Gastroesophageal sphincter (tissue), 4 donors: ENCODE measurements around the gene TMEM115. TPM values are rescaled to one million over a fixed set of nuclear protein-coding genes. Genes with fewer than 3 reads are reported as not detected.
A peak's percentile ranks its signal among the peaks of the same experiment; 100 is the strongest.

Experiments used
- ATAC-seq: fragments of 150-250 bp; one replicate; pipeline ENCODE4 v1.9.1; 2016; ENCODE audit warnings: mild to moderate bottlenecking, moderate library complexity
- H3K27ac ChIP-seq, 4 donors: fragments of 200-600 bp; sonication (generic) in 3 of 4; 1 replicate in 3 of 4; 2 replicates in 1 of 4; pipeline ENCODE4 v1.5.1; 2016 to 2019
- H3K27me3 ChIP-seq: fragments of 200-600 bp; sonication (generic); one replicate; pipeline ENCODE4 v1.5.1; 2019
- H3K36me3 ChIP-seq, 2 donors: fragments of 200-600 bp; sonication (generic); one replicate each; pipeline ENCODE4 v1.5.1; 2019; ENCODE audit warnings: control low read depth in 1 of 2
- H3K4me1 ChIP-seq, 3 donors: fragments of 200-600 bp; sonication (generic); 1 replicate in 2 of 3; 2 replicates in 1 of 3; pipeline ENCODE4 v1.5.1; 2016 to 2019; ENCODE audit warnings: control low read depth in 2 of 3
- H3K4me3 ChIP-seq, 2 donors: fragments of 200-600 bp; sonication (generic); one replicate each; pipeline ENCODE4 v1.5.1; 2019; ENCODE audit warnings: mild to moderate bottlenecking in 1 of 2, moderate library complexity in 1 of 2
- H3K9me3 ChIP-seq, 3 donors: fragments of 200-600 bp; sonication (generic); one replicate each; pipeline ENCODE4 v1.5.1; 2017 to 2019; ENCODE audit warnings: control low read depth in 2 of 3
- CTCF ChIP-seq, 4 experiments: fragments of 200-600 bp in 2 of 4; fragments of 450-650 bp in 2 of 4; sonication (generic) in 1 of 4; IDR thresholded peaks; one replicate each; pipeline ENCODE4 v1.5.1; 2017 to 2019; ENCODE audit warnings: antibody characterized with exemption in 4 of 4, mild to moderate bottlenecking in 2 of 4, moderate library complexity in 2 of 4
- EP300 ChIP-seq: sonication (generic); formaldehyde crosslinking; IDR thresholded peaks from one replicate; pipeline ENCODE4 v1.6.1; 2017; ENCODE audit warnings: antibody characterized with exemption, mild to moderate bottlenecking
- POLR2A ChIP-seq, 2 donors: fragments of 450-650 bp; IDR thresholded peaks; one replicate each; pipeline ENCODE4 v1.6.1; 2017; ENCODE audit warnings: antibody characterized with exemption in 2 of 2, mild to moderate bottlenecking in 2 of 2, moderate library complexity in 1 of 2
- POLR2AphosphoS5 ChIP-seq: sonication (generic); formaldehyde crosslinking; IDR thresholded peaks from one replicate; pipeline ENCODE4 v1.6.1; 2017; ENCODE audit warnings: antibody characterized with exemption
- WGBS, 2 donors: methylation state at CpG; one replicate each; pipeline ENCODE4 v1.1.5; 2018; ENCODE audit warnings: low coverage in 1 of 2; 5-methylcytosine and 5-hydroxymethylcytosine counted together
- total RNA-seq, 4 donors: library from RNA; depleted of rRNA; stranded (reverse); fragments of >200 nt; gene quantifications; one replicate each; pipeline ENCODE4 v1.1.0, GENCODE V29; 2016

TMEM115 gene, protein sequence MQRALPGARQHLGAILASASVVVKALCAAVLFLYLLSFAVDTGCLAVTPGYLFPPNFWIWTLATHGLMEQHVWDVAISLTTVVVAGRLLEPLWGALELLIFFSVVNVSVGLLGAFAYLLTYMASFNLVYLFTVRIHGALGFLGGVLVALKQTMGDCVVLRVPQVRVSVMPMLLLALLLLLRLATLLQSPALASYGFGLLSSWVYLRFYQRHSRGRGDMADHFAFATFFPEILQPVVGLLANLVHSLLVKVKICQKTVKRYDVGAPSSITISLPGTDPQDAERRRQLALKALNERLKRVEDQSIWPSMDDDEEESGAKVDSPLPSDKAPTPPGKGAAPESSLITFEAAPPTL
- 10 to 100 TPM; 41.1 to 66.2 (median 55.7) TPM for total RNA-seq

DNA sequence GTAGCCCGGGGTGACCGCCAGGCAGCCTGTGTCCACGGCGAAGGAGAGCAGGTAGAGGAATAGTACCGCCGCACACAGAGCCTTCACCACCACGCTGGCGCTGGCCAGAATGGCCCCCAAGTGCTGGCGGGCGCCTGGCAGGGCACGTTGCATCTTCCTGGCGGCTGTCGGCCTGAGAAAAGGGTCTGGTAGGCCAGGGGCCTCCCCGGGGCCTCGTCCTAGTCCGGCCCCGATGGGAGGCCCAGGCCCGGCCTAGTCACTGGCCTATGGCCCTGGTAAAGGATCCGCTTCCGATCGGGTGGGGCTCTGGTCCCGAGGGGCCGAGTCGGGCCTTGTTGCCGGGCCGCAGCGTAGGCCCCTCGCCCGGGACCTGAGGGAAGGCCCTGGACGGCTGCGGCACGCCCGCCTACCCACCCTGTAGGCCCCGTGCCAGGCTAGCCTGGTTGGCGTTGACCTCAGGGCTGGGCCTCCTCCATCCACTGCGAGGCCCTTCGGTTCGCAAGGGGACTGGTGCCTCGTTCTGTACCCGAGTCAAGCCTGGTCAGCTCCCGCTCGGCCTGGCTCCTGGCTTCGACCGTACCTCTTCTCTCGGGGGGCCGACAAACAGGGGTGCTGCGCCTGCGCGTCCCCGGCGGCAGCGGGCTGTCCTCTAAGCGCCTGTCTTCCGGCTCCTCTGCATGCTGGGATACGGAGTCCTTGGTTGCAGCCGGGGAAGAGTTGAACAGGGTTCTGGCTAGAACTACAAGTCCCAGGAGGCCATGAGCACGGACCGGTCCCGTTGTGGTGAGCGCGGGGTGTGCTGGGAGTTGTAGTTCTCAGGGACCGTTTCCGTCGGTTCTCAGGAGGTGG, at the start of gene TMEM115:
TMEM115 (minus strand) TSS at position 611 of the 849 bp plus-strand sequence; CDS start at position 153, 458 bp downstream.
- Histone ChIP-seq H3K4me1 (peaks cover 4 to 54% (median 32%) of the 10 kb centered on the region in 3 donors), H3K27me3 (no peaks in the 10 kb centered on the region), H3K36me3 (peaks cover 0 to 37% of the 10 kb centered on the region in 2 donors), H3K27ac (peak within 1 kb of the TSS; percentile 70 to 94 (median 88)), H3K4me3 (peak within 1 kb of the TSS; percentile 69 to 75), H3K9me3 (no peaks in the 10 kb centered on the region)
- WGBS, 2 donors = 0% methylated on average over 27 of the region's 64 CpGs; no CpG with 5 or more reads in 1 of the 2 donors
- TF ChIP-seq EP300 (no peak), CTCF (IDR thresholded peaks at IDR 0.05) (no peak), POLR2A (IDR thresholded peaks at IDR 0.05) (peak; percentile 56 to 66), POLR2AphosphoS5 (peak; percentile 65)
- ATAC-seq = peak; percentile 99

- no peaks in the 10 kb centered on the region for H3K27me3 ChIP-seq
- no peaks in the 10 kb centered on the region for H3K4me1 ChIP-seq
- no peak overlapping the region for H3K27ac ChIP-seq
- TF ChIP-seq EP300 (no peak), POLR2AphosphoS5 (no peak), POLR2A (IDR thresholded peaks at IDR 0.05) (no peak), CTCF (IDR thresholded peaks at IDR 0.05) (no peak)
- no peaks in the 10 kb centered on the region for H3K36me3 ChIP-seq
- H3K9me3 ChIP-seq = no peaks in the 10 kb centered on the region
- H3K4me3 ChIP-seq = no peak overlapping the region
- no peak for ATAC-seq
- WGBS, 2 donors = 80% methylated on average over 1 of the region's 15 CpGs; no CpG with 5 or more reads in 1 of the 2 donors
Measured at GRCh38 chr3:50408443-50408944, 49.2 kb upstream of the TMEM115 start.

- WGBS, 2 donors = 54% methylated on average over 1 of the region's 1 CpG; no CpG with 5 or more reads in 1 of the 2 donors
- H3K4me1 ChIP-seq = no peaks in the 10 kb centered on the region
- no peak for TF ChIP-seq POLR2AphosphoS5
- TF ChIP-seq POLR2A (IDR thresholded peaks at IDR 0.05) = no peak
- TF ChIP-seq CTCF (IDR thresholded peaks at IDR 0.05) = no peak
- TF ChIP-seq EP300 = no peak
- H3K9me3 ChIP-seq = no peaks in the 10 kb centered on the region
- no peak for ATAC-seq
- no peak overlapping the region for H3K4me3 ChIP-seq
- H3K36me3 ChIP-seq = no peaks in the 10 kb centered on the region
- H3K27me3 ChIP-seq = no peaks in the 10 kb centered on the region
- H3K27ac ChIP-seq = no peak overlapping the region
Measured at GRCh38 chr3:50406487-50406886, 47.2 kb upstream of the TMEM115 start.

- no peaks in the 10 kb centered on the region for H3K27me3 ChIP-seq
- H3K4me3 ChIP-seq = no peak overlapping the region
- WGBS, 2 donors = 15 to 17% methylated on average over 1 to 5 of the region's 8 CpGs
- TF ChIP-seq POLR2AphosphoS5 (no peak), CTCF (IDR thresholded peaks at IDR 0.05) (no peak), EP300 (no peak), POLR2A (IDR thresholded peaks at IDR 0.05) (no peak)
- no peaks in the 10 kb centered on the region for H3K4me1 ChIP-seq
- H3K27ac ChIP-seq = no peak overlapping the region
- H3K9me3 ChIP-seq = no peaks in the 10 kb centered on the region
- no peaks in the 10 kb centered on the region for H3K36me3 ChIP-seq
- ATAC-seq = no peak
Measured at GRCh38 chr3:50405249-50405648, 45.9 kb upstream of the TMEM115 start.
